ENCODE data around the gene GOLGA6L22.
"Not testable (repeated sequence)": the region's sequence is repeated elsewhere in the genome, so short reads cannot be mapped to it uniquely, and the experiment has no call there.

GOLGA6L22 gene, protein sequence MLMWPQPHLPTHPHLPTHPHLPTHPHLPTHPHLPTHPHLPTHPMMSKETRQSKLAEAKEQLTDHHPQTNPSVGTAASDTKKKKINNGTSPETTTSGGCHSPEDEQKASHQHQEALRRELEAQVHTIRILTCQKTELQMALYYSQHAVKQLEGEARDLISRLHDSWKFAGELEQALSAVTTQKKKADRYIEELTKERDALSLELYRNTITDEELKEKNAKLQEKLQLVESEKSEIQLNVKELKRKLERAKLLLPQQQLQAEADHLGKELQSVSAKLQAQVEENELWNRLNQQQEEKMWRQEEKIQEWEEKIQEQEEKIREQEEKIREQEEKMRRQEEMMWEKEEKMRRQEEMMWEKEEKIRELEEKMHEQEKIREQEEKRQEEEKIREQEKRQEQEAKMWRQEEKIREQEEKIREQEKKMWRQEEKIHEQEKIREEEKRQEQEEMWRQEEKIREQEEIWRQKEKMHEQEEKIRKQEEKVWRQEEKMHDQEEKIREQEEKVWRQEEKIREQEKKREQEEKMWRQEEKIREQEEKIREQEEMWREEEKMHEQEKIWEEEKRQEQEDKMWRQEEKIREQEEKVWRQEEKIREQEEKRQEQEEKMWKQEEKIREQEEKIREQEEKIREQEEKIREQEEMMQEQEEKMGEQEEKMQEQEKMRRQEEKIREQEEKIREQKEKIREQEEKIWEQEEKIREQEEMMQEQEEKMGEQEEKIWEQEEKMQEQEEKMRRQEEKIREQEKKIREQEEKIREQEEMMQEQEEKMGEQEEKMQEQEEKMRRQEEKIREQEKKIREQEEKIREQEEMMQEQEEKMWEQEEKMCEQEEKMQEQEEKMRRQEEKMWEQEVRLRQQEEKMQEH

DNA sequence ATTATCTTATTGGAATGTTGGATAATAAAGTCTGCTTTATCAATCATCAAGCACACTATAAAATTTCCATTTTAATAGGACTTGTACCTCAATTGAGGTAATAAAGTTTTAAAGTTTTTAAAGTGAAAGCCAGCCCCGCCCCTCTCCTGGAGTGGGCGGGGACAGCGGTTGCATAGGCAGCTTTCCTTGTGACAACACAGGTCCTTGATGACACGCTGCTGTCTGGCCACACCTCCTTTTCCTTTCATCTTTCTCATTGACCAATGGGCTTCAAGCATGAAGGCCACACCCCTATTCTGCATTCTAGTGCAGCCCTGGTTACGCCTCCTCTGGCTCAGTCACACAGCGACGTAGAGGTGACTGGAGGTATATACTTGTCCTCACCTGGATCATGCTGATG, at the start of gene GOLGA6L22:
Gene GOLGA6L22, plus strand, starts transcription at position 301 of the 400 bp plus-strand sequence. Its CDS starts 91 bp downstream, at position 392.
- not testable (repeated sequence) for DNase-seq (ENCODE audit: extremely low read depth in 1 of 2, low read depth in 1 of 2)

DNA sequence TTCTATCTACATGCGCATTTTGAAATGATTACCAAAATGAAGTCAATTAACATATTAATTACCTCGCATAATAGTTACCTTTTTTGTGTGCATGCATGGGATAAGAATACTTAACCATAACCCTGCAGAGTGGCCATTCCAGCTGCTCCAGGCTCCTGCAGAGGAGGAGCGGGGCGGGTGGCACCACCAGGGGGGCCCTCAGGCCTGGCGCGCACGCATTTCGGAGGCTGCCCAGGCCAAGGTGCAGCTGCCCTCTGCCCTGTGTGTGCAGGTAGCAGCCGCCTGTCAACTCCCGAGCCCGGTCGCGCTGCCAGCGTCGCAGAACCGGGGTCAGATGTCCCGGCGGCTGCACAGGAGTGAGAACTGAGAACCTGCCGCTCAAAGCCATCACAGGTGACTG, 41.4 kb upstream of the GOLGA6L22 start:
- not testable (repeated sequence) for DNase-seq (ENCODE audit: extremely low read depth in 1 of 2, low read depth in 1 of 2)

DNA sequence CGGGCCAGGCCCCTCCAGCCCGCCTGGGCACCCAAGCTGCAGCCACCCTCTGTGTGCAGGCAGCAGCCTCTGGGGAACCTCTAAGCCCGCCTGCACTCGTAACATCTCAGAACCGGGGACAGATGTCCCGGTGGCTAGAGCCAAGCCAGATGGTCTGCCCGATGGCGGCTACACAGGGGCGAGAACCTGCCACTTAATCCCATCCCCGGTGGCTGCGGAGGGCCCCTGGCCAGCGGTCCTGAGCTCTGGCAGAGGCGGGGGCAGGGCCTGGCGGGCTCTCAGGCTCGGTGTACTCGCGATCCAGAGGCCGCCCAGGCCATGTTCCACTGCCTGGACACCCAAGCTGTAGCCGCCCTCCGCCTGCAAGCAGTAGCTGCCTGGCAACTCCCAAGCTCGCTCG, 40.9 kb upstream of the GOLGA6L22 start:
- not testable (repeated sequence) for DNase-seq (ENCODE audit: extremely low read depth in 1 of 2, low read depth in 1 of 2)

DNA sequence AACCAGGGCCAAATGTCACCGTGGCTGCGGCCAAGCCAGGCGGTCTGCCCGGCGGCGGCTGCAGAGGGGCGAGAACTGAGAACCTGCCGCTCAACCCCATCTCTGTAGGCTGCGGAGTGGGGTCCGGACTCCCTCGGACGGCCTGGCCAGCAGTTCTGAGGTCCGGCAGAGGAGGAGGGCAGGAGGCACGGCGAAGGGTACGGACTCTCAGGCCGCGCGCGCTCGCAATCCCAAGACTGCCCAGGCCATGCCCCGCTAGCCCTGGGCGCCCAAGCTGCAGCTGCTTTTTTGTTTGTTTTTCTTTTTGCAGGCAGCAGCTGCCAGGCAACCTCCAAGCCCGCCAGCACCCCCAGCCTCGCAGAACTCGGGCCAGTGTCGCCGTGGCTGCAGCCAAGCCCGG, 40.5 kb upstream of the GOLGA6L22 start:
- not testable (repeated sequence) for DNase-seq (ENCODE audit: extremely low read depth in 1 of 2, low read depth in 1 of 2)

DNA sequence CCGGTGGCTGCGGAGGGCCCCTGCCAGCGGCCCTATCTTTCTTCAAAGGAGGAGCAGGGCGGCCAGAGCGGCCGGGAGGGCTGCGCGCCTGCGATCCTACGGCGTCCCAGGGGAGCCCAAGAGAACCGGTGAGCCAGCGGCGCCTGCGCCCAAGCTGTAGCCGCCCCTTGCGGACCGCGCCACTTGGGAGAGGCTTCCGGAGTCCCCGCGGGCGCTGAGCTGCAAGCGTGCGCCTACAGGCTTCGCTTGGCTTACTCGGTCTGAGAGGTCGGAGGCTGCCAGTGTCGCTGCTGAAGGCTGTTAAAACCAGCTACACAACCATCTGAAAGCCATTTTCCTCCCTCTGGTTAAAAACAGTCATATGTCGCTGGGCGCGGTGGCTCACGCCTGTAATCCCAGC, 40.0 kb upstream of the GOLGA6L22 start:
- DNase-seq (ENCODE audit: extremely low read depth in 1 of 2, low read depth in 1 of 2) = not testable (repeated sequence)

DNA sequence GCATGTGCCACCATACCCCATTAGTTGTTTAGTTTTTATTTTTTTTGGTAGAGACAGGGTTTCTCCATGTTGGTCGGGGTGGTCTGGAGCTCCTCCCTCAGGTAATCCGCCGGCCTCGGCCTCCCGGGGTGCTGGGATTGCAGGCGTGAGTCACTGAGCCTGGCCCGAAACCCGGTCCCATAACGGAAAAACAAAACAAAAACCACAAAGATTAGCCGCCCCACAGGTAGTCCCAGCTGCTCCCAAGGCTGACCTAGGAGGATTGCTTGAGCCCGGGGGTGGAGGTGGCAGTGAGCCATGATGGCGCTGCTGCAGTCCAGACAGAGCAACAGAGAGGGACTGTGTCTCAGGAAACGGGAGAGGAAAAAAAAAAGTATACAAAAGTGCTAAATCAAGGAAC, 38.4 kb upstream of the GOLGA6L22 start:
- DNase-seq (ENCODE audit: extremely low read depth in 1 of 2, low read depth in 1 of 2) = not testable (repeated sequence)

DNA sequence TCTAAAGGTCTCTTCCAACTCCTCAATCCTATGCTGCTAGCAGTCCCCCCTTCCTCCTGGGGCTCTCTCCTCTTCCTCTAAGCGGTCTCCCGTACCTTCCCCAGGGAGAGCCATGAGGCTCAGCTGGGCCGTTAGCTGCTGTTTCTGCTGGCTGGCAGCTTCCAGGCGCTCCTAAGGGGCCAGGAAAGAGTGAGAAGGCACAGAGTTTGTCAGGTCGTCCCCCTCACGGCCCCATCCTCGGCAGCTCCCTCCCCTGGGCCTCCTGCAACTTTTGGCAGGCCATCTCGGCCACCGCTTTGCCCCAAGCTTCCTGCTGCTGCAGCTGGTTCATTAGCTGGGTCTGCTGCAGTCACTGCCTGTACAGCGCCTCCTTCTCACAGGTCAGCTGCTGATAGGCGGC, 29.3 kb upstream of the GOLGA6L22 start:
- not testable (repeated sequence) for DNase-seq (ENCODE audit: extremely low read depth in 1 of 2, low read depth in 1 of 2)

DNA sequence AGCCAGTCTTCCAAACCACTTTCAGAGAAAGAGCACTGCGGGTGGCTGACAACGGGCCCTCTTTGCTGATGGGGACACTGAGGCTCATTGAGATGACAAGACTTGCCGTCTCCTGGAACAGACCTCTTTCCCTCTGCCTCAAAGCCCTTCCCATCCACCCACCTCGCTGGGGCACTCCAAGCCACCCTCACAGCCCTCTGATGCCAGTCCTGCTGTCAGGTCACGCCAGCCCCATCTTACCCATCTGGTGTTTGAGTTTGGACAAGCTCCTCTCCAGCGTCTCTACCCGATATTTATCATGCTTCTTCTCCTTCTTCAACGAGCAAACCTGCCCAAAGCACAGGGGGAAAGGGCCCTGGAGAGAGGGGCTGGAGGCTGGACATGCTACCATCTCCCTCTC, 27.0 kb upstream of the GOLGA6L22 start:
- DNase-seq (ENCODE audit: extremely low read depth in 1 of 2, low read depth in 1 of 2) = not testable (repeated sequence)

DNA sequence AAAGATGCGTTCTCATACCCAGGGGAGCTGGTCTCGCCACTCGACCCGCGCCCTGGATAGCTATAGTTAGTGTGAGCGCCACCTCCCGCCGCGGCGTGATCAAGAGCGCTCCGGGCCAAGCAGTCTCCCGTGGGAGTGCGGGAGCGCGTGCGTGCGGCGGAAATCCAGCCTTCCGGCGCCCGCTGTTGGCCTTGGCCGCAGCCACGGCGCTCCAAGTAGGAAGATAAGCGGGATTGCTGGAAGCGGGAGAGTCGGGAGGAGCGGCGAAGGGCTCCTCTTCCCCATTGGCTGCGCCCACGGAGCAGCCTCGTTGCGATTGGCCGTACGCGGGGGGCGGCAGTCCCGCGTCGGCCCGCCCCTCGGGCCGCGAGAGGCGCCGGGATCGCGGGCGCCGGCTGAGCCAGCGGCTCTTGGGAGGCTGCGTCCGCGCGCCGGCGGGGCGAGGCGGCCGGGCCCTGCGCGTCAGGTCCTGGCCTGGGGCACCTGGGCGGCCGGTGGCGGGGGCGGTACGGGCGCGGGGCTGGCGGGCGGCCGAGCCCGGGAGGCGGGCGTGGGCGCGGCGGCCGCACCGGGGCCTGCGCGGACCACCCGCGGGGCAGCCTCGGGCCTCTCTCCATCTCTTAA, 35.9 kb downstream of the GOLGA6L22 start:
- DNase-seq (ENCODE audit: extremely low read depth in 1 of 2, low read depth in 1 of 2) = peak in 1 of 2 donors; percentile 3

DNA sequence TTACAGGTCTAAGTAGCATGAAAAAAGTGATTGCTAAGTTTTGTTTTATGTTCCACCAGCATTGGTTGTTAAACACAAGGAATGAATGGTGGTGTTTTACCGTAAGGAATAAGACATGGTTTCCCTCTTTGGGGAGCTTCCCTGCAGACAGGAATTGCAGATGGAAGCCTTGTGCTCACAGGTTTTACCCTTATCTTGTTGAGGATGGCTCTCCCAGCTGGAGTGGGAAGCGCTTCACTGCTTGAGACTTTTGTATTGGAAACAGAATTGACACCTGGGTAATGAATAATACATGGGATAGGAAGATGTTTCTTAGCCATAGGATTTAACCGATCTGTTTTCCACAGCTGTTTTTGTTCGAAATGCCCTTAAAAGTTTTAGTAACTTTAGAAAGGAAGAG, 38.5 kb downstream of the GOLGA6L22 start:
- DNase-seq (ENCODE audit: extremely low read depth in 1 of 2, low read depth in 1 of 2) = not testable (repeated sequence)

DNA sequence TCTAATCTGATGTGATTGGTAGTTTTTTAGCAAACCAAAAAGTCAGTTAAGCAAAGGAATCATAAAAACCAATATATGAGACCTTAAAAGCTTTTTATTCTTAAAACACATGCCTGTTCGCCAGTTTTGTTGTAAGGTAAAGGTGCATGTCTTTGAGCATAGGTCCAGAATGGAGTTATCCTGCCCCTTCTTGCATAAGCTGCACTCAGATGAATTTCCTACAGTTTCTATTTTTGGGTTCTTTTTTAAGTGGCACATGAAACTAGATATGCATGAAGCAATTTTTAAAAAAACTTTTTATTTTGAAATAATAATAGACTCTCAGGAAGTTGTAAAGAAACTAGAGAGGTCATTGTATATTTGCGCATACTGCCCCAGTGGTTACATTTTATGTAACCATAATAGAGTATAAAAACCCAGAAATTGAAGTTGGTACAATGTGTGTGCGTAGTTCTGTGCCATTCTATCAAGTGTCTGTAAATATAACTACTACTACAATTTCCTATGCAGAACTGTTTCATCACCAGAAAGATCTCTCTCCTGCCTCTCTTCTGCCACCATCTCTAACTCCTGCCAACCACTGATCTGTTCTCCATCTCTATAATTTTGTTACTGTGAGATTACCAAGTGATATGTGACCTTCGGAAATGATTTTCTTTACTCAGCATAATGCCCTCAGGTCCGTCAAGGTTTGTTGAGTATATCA, 39.7 kb downstream of the GOLGA6L22 start:
- DNase-seq (ENCODE audit: extremely low read depth in 1 of 2, low read depth in 1 of 2) = not testable (repeated sequence)

DNA sequence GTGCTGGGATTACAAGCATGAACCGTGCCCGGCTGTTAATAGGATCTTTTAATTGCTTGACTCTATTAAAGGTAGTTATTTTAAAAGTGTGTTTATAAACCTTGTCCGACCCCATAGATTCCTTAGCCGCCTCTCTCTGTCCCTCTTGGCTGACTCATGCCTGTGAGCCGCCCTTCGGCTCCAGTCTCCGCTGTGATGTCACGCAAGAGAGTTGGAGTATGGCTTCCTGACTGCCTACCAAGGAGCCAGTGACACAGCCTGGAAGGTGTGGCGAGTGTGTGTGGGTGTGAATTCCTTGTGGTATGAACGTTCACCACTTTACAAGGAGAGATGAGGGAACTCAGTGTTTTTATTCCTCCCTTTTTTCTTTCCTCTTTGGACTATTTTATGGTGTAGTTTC, 43.6 kb downstream of the GOLGA6L22 start:
- DNase-seq (ENCODE audit: extremely low read depth in 1 of 2, low read depth in 1 of 2) = not testable (repeated sequence)

DNA sequence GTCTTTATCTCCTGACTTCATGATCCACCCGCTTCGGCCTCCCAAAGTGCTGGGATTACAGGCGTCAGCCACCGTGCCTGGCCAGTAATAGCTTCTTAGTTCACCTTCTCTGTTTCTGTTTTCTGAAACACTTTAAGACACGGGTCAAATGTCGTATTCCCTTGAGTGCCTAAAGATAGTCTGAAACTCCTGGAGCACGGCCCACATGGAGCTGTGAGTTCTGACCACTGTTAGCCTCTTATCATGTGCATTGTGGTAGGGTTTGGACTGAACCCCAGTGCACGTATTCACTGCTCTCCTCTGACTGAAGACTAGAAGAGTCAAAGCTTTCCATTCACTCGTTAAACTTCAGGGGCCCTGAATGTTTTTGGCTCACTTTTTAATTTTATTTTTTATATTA, 48.3 kb downstream of the GOLGA6L22 start:
- not testable (repeated sequence) for DNase-seq (ENCODE audit: extremely low read depth in 1 of 2, low read depth in 1 of 2)

DNA sequence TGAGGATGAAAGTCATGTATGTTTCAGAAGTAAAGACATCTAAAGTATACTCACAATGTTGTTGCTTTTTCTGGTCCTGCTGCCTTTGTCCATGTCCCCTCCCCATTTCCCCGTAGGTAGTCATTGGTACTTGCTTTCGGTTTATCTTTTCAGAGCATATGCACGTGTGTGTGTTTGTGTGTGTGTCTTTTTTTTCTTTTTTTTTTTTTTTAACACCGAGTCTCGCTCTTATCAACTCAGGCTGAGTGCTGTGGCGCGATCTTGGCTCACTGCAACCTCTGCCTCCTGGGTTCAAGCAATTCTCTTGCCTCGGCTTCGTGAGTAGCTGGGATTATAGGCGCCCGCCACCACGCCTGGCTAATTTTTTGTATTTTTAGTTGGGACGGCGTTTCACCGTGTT, 57.4 kb downstream of the GOLGA6L22 start:
- DNase-seq (ENCODE audit: extremely low read depth in 1 of 2, low read depth in 1 of 2) = not testable (repeated sequence)

All from activated CD8-positive, alpha-beta memory T cell treated with anti-CD3 and anti-CD28 coated beads for 1 hour (primary cell).